Fibroblast of lung (primary cell): ENCODE data around the gene CDYL2. TPM values are rescaled to one million over a fixed set of nuclear protein-coding genes. Genes with fewer than 3 reads are reported as not detected.

Experiments
- DNase-seq, 2 donors: peaks; one replicate each; pipeline versions ENCODE4 v3.0.0 to v3.0.0-alpha.2; 2010; ENCODE audit warnings: low read depth in 2 of 2
- H2AFZ ChIP-seq: 2 replicates; pipeline ENCODE4 v1.5.1; 2012; ENCODE audit warnings: low read length, control low read depth, inconsistent platforms
- H3K27ac ChIP-seq: 2 replicates; pipeline ENCODE4 v1.5.1; 2011; ENCODE audit warnings: low read length, control low read depth; ENCODE audit not compliant: insufficient read depth
- H3K27me3 ChIP-seq: 2 replicates; pipeline ENCODE4 v1.5.1; 2011; ENCODE audit warnings: mild to moderate bottlenecking, low read length; ENCODE audit not compliant: control insufficient read depth, insufficient read depth
- H3K36me3 ChIP-seq: 2 replicates; pipeline ENCODE4 v1.5.1; 2011; ENCODE audit warnings: low read length; ENCODE audit not compliant: control insufficient read depth, insufficient read depth
- H3K4me1 ChIP-seq: 2 replicates; pipeline ENCODE4 v1.5.1; 2011; ENCODE audit warnings: low read length; ENCODE audit not compliant: control insufficient read depth, insufficient read depth; ENCODE audit errors: extremely low read depth
- H3K4me2 ChIP-seq: 2 replicates; pipeline ENCODE4 v1.5.1; 2011; ENCODE audit warnings: low read length, control low read depth; ENCODE audit not compliant: insufficient read depth; ENCODE audit errors: extremely low read depth
- H3K4me3 ChIP-seq, 4 experiments: fragments of 200-600 bp in 1 of 4; sonication (generic) in 1 of 4; replicated peaks in 1 of 4; 2 replicates each; pipeline ENCODE4 v1.5.1; 2011 to 2016; ENCODE audit warnings: low read length in 4 of 4, low read depth in 3 of 4, mild to moderate bottlenecking in 3 of 4, control low read depth in 2 of 4, inconsistent platforms in 1 of 4, mixed read lengths in 1 of 4; ENCODE audit not compliant: insufficient read depth in 1 of 4; ENCODE audit errors: control extremely low read depth in 1 of 4
- H3K79me2 ChIP-seq: 2 replicates; pipeline ENCODE4 v1.5.1; 2012; ENCODE audit warnings: mild to moderate bottlenecking, low read length, inconsistent platforms; ENCODE audit not compliant: control insufficient read depth, insufficient read depth
- H3K9ac ChIP-seq: 2 replicates; pipeline ENCODE4 v1.5.1; 2011; ENCODE audit warnings: mild to moderate bottlenecking, low read length, control low read depth; ENCODE audit not compliant: insufficient read depth
- H3K9me3 ChIP-seq: 2 replicates; pipeline ENCODE4 v1.5.1; 2012; ENCODE audit warnings: low read depth, low read length; ENCODE audit not compliant: control insufficient read depth, insufficient read depth
- H4K20me1 ChIP-seq: 2 replicates; pipeline ENCODE4 v1.5.1; 2011; ENCODE audit warnings: low read length; ENCODE audit not compliant: control insufficient read depth, insufficient read depth; ENCODE audit errors: extremely low read depth
- EZH2 ChIP-seq: IDR thresholded peaks from 2 replicates; pipeline ENCODE4 v1.5.1; 2012; ENCODE audit warnings: low read length, control low read depth, mild to moderate bottlenecking; ENCODE audit errors: missing control alignments
- polyA plus RNA-seq, 2 donors: library from polyadenylated mRNA; depleted of rRNA in 1 of 2; stranded (reverse) in 1 of 2; unstranded in 1 of 2; fragments of >200 nt; gene quantifications; 2 replicates each; pipeline ENCODE4 v1.2.1, GENCODE V29; 2011 to 2012; ENCODE audit warnings: missing spikeins in 1 of 2
- total RNA-seq: library from RNA; depleted of rRNA; stranded (reverse); fragments of >200 nt; gene quantifications from 2 replicates; pipeline ENCODE4 v1.2.1, GENCODE V29; 2014
- TF ChIP-seq, protein P1 (sequence below), 2 donors: IDR thresholded peaks in 1 of 2; conservative IDR thresholded peaks in 1 of 2; 1 replicate in 1 of 2; 2 replicates in 1 of 2; pipeline ENCODE4 v1.5.1; 2011 to 2012; ENCODE audit warnings: low read length in 2 of 2, control low read depth in 1 of 2, inconsistent platforms in 1 of 2, low read depth in 1 of 2, mild to moderate bottlenecking in 1 of 2

Gene CDYL2
- total and polyA plus RNA-seq, 2 donors (not counting 1 experiment from before 2014, with no cell fraction given) = 1.1 to 3.5 TPM

GRCh38 chr16:80850757-80851156 lies 46.4 kb upstream of the CDYL2 start:
- H4K20me1 ChIP-seq = no peaks in the 10 kb centered on the region
- H3K4me3 ChIP-seq = no peak overlapping the region
- H3K4me2 ChIP-seq = no peak overlapping the region
- no peaks in the 10 kb centered on the region for H3K4me1 ChIP-seq
- H3K27ac ChIP-seq = no peak overlapping the region
- H3K27me3 ChIP-seq = no peaks in the 10 kb centered on the region
- H3K9me3 ChIP-seq = no peaks in the 10 kb centered on the region
- H3K36me3 ChIP-seq = no peaks in the 10 kb centered on the region
- no peaks in the 10 kb centered on the region for H3K79me2 ChIP-seq
- H3K9ac ChIP-seq = no peak overlapping the region
- no peak overlapping the region for H2AFZ ChIP-seq
- TF ChIP-seq, protein P1, sequence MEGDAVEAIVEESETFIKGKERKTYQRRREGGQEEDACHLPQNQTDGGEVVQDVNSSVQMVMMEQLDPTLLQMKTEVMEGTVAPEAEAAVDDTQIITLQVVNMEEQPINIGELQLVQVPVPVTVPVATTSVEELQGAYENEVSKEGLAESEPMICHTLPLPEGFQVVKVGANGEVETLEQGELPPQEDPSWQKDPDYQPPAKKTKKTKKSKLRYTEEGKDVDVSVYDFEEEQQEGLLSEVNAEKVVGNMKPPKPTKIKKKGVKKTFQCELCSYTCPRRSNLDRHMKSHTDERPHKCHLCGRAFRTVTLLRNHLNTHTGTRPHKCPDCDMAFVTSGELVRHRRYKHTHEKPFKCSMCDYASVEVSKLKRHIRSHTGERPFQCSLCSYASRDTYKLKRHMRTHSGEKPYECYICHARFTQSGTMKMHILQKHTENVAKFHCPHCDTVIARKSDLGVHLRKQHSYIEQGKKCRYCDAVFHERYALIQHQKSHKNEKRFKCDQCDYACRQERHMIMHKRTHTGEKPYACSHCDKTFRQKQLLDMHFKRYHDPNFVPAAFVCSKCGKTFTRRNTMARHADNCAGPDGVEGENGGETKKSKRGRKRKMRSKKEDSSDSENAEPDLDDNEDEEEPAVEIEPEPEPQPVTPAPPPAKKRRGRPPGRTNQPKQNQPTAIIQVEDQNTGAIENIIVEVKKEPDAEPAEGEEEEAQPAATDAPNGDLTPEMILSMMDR (conservative IDR thresholded peaks at IDR 0.05 in 1 of 2, IDR thresholded peaks at IDR 0.05 in 1 of 2; ENCODE audit: low read depth in 1 of 2, low read length in 2 of 2) = no peak
- TF ChIP-seq EZH2 = no peak
- DNase-seq = no peak

GRCh38 chr16:80848862-80849261 lies 44.5 kb upstream of the CDYL2 start:
- Histone ChIP-seq H3K36me3 (no peaks in the 10 kb centered on the region), H3K9me3 (no peaks in the 10 kb centered on the region)

GRCh38 chr16:80846680-80847079 lies 42.3 kb upstream of the CDYL2 start:
- Histone ChIP-seq H3K4me2 (no peak overlapping the region), H3K27ac (no peak overlapping the region), H3K9ac (no peak overlapping the region), H3K4me1 (no peaks in the 10 kb centered on the region), H2AFZ (no peak overlapping the region), H3K79me2 (no peaks in the 10 kb centered on the region), H4K20me1 (no peaks in the 10 kb centered on the region), H3K4me3 (no peak overlapping the region), H3K9me3 (no peaks in the 10 kb centered on the region), H3K27me3 (no peaks in the 10 kb centered on the region), H3K36me3 (no peaks in the 10 kb centered on the region)
- no peak for DNase-seq
- TF ChIP-seq, protein P1 (conservative IDR thresholded peaks at IDR 0.05 in 1 of 2, IDR thresholded peaks at IDR 0.05 in 1 of 2; ENCODE audit: low read depth in 1 of 2, low read length in 2 of 2) = no peak

More at GRCh38 chr16:80848862-80849261, 44.5 kb upstream of the CDYL2 start:
- Histone ChIP-seq H3K4me3 (no peak overlapping the region), H3K27ac (no peak overlapping the region), H2AFZ (no peak overlapping the region), H3K27me3 (no peaks in the 10 kb centered on the region), H3K79me2 (no peaks in the 10 kb centered on the region), H4K20me1 (no peaks in the 10 kb centered on the region), H3K4me1 (no peaks in the 10 kb centered on the region), H3K4me2 (no peak overlapping the region), H3K9ac (no peak overlapping the region)
- no peak for DNase-seq
- TF ChIP-seq, protein P1 (conservative IDR thresholded peaks at IDR 0.05 in 1 of 2, IDR thresholded peaks at IDR 0.05 in 1 of 2; ENCODE audit: low read depth in 1 of 2, low read length in 2 of 2) = no peak
- no peak for TF ChIP-seq EZH2
